Gastrocnemius medialis (tissue), 4 donors: ENCODE data around the gene TRIM52.

Experiments
- CTCF ChIP-seq, 5 experiments: fragments of 450-650 bp in 3 of 5; fragments of 200-600 bp in 2 of 5; sonication (generic) in 2 of 5; IDR thresholded peaks in 4 of 5; conservative IDR thresholded peaks in 1 of 5; 1 replicate in 4 of 5; 2 replicates in 1 of 5; pipeline ENCODE4 v1.5.1; 2016 to 2019; ENCODE audit warnings: antibody characterized with exemption in 5 of 5, mild to moderate bottlenecking in 3 of 5, moderate library complexity in 3 of 5
- POLR2A ChIP-seq, 2 donors: fragments of 450-650 bp; IDR thresholded peaks; one replicate each; pipeline ENCODE4 v1.6.1; 2017; ENCODE audit warnings: antibody characterized with exemption in 2 of 2, mild to moderate bottlenecking in 2 of 2, moderate library complexity in 2 of 2

DNA sequence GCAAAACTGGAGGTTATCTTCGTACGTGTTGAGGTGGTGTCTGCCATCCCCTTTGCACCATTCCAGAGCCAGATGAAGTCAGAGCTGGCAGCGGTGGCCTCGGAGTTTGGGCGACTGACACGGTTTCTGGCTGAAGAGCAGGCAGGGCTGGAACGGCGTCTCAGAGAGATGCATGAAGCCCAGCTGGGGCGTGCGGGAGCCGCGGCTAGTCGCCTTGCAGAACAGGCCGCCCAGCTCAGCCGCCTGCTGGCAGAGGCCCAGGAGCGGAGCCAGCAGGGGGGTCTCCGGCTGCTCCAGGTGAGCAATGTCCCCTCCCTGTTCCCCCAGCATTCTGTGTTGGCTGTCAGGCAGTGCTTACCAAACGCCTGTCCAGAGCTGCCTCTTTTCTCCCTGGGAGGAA is 28.4 kb downstream of the TRIM52 start:
- no peak for TF ChIP-seq CTCF (IDR thresholded peaks at IDR 0.05 in 4 of 5, conservative IDR thresholded peaks at IDR 0.05 in 1 of 5)
- no peak for TF ChIP-seq POLR2A (IDR thresholded peaks at IDR 0.05)
